ENCODE results near the gene SLC16A5.
A peak's percentile ranks its signal among the peaks of the same experiment; 100 is the strongest.
"Not testable (repeated sequence)": the region's sequence is repeated elsewhere in the genome, so short reads cannot be mapped to it uniquely, and the experiment has no call there.

The SLC16A5 gene

GRCh38 chr17:75087558-75088453 is at the start of gene SLC16A5:
SLC16A5 (plus strand) TSS chr17:75087954; CDS start chr17:75093637, 5,683 bp downstream.
- DNase-seq (ENCODE audit: low spot score), result no peak

- DNase-seq (ENCODE audit: low spot score), result no peak
Observed at GRCh38 chr17:75039238-75039637, 48.5 kb upstream of the SLC16A5 start.

- no peak for DNase-seq (ENCODE audit: low spot score)
Observed at GRCh38 chr17:75041656-75042280, 46.0 kb upstream of the SLC16A5 start.

GRCh38 chr17:75043789-75044188 is 44.0 kb upstream of the SLC16A5 start:
- DNase-seq (ENCODE audit: low spot score), result not testable (repeated sequence)

GRCh38 chr17:75044716-75045115 is 43.0 kb upstream of the SLC16A5 start:
- DNase-seq (ENCODE audit: low spot score), result no peak

GRCh38 chr17:75045946-75046406 is 41.8 kb upstream of the SLC16A5 start:
- not testable (repeated sequence) for DNase-seq (ENCODE audit: low spot score)

GRCh38 chr17:75046407-75047289 is 41.1 kb upstream of the SLC16A5 start, which contains the start of the genes ATP5PD and KCTD2:
ATP5PD (minus strand) TSS chr17:75046969; CDS start chr17:75042650, 4,319 bp downstream.
KCTD2 (plus strand) TSS chr17:75047225; CDS start chr17:75047251, 26 bp downstream.
- peak; percentile 97 for DNase-seq (ENCODE audit: low spot score)

- no peak for DNase-seq (ENCODE audit: low spot score)
Observed at GRCh38 chr17:75047398-75048098, 40.2 kb upstream of the SLC16A5 start.

- DNase-seq (ENCODE audit: low spot score), result peak; percentile 47
Observed at GRCh38 chr17:75048249-75048878, 39.4 kb upstream of the SLC16A5 start.

GRCh38 chr17:75049057-75049456 is 38.7 kb upstream of the SLC16A5 start:
- DNase-seq (ENCODE audit: low spot score), result no peak

GRCh38 chr17:75049706-75050105 is 38.0 kb upstream of the SLC16A5 start:
- no peak for DNase-seq (ENCODE audit: low spot score)

- DNase-seq (ENCODE audit: low spot score), result no peak
Observed at GRCh38 chr17:75051941-75052340, 35.8 kb upstream of the SLC16A5 start.

- DNase-seq (ENCODE audit: low spot score), result peak; percentile 77
Observed at GRCh38 chr17:75059369-75060345, 28.1 kb upstream of the SLC16A5 start.

- DNase-seq (ENCODE audit: low spot score), result no peak
Observed at GRCh38 chr17:75060434-75061054, 27.2 kb upstream of the SLC16A5 start.

- DNase-seq (ENCODE audit: low spot score), result no peak
Observed at GRCh38 chr17:75061055-75061438, 26.7 kb upstream of the SLC16A5 start.

GRCh38 chr17:75061618-75062017 is 26.1 kb upstream of the SLC16A5 start:
- no peak for DNase-seq (ENCODE audit: low spot score)

- DNase-seq (ENCODE audit: low spot score), result no peak
Observed at GRCh38 chr17:75063201-75063600, 24.6 kb upstream of the SLC16A5 start.

- no peak for DNase-seq (ENCODE audit: low spot score)
Observed at GRCh38 chr17:75063626-75064025, 24.1 kb upstream of the SLC16A5 start.

- no peak for DNase-seq (ENCODE audit: low spot score)
Observed at GRCh38 chr17:75064040-75064439, 23.7 kb upstream of the SLC16A5 start.
